Stimulated activated CD8-positive, alpha-beta memory T cell treated with anti-CD3 and anti-CD28 coated beads, Interleukin-4, amount 100 ng/mL, for 4 hours (primary cell): ENCODE data around the gene CDC42SE1.

Experiments used
- DNase-seq, 2 donors: peaks; one replicate each; pipeline ENCODE4 v3.0.0-alpha.2; 2020; ENCODE audit warnings: low read depth in 2 of 2, low spot score in 1 of 2

The CDC42SE1 gene

DNA sequence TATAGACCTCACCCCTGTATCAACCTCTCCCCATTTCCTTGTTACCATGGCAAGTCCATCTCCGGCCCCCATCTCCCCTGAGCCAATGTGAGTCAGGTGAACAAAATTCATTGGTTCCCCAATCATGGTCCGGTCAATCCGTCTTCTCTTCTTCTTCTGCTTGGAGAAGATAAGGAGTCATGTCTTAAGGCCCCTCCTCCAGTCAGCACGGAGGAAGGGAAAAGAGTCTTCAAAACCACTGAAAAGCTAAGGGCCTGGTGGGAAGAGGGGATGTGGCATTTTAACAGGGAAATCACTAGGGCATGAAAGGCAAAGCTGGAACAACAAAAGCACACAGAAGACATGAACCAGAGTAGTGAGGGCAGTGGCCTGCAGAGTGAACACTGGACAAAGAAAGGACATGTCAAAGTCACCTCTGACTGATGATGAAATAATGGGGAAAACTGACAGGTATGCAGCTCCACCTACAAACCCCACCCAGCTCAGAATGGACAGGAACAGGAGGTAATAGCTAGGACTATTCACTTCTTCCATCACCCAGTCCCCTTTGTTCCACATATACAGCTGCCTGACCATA, 4.4 kb downstream of the CDC42SE1 start:
- DNase-seq: no peak

DNA sequence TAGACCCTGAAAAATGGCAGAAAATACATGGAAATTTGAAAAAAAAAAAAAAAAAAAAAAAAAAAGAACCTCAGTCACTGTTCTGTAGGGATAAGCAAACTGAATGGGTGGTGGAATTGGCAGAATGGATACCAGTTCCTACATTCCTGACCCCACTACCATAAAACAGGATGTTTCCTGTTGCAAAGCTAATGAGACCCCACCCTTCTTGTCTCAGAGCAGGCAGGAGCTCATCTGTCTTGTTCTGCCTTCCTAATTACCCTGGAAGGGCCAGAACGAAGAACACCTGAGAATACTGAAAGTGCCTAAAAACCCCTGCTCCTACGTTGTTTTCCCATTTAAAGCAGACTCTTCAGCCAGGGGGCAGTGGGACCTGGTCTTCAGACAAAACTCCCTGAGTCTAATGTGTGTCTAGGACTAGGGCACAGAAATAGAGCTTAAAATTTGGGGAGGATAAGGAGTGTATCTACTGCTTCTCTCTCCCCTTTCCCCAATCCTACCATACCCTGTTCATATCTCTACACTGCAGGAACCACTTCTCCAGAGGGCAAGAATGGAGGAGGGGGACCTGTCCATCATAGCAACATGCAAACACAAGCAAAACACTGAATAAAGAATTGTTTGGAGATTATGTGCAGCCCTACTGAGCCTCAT, 7.9 kb downstream of the CDC42SE1 start:
- no peak for DNase-seq

DNA sequence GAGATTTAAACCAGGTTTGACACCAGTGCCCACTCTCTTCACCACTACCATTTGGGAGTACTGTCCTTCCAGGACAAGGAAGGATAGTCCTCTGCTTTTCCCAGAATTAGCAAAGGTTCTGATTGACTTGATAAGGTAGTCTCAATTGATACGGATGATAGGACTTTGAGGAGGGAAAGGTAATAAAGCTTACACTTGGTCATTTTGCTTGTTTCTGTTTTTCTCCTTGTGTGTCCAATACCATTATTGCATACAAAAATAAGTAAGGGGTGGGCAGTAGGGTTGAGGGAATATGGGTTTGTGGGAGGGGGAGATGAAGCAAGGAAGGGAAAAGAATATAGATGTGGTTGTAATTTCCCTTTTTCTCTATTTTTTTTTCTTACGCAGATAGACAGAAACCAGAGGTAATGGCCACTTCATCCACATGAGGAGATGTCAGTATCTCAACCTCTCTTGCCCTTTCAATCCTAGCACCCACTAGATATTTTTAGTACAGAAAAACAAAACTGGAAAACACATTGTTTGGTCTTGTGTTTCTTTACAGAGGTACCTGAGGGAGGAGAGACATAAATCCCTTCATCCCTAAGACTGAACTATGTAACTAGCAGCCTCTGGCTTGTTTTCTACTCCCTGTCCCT, 9.3 kb downstream of the CDC42SE1 start:
- DNase-seq: no peak

DNA sequence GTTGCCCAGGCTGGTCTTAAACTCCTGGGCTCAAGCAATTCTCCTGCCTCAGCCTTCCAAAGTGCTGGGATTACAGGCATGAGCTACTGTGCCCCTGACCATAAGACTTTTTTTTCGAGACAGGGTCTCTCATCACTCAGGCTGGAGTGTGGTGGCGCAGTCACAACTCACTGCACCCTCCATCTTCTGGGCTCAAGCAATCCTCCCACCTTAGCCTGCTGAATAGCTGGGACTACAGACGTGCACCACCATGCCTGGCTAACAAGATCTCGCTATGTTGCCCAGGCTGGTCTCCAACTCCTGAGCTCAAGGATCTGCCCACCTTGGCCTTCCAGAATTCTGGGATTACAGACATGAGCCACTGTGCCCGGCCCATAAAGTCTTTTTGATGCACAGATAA, 10.0 kb downstream of the CDC42SE1 start:
- DNase-seq: no peak

DNA sequence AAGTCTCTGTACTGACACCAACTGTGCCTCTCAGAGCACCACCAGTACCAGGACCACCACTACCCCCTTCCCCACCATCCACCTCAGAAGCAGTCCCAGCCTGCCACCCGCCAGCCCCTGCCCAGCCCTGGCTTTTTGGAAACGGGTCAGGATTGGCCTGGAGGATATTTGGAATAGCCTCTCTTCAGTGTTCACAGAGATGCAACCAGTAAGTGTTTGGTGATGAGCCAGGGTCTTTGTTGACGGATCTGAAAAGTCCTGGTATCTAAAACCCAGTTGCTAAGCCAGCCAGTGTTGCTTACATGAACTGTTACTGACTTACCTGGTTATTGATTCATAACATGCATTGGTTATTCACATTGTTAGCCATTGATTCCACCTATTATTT, 10.8 kb downstream of the CDC42SE1 start:
- no peak for DNase-seq

DNA sequence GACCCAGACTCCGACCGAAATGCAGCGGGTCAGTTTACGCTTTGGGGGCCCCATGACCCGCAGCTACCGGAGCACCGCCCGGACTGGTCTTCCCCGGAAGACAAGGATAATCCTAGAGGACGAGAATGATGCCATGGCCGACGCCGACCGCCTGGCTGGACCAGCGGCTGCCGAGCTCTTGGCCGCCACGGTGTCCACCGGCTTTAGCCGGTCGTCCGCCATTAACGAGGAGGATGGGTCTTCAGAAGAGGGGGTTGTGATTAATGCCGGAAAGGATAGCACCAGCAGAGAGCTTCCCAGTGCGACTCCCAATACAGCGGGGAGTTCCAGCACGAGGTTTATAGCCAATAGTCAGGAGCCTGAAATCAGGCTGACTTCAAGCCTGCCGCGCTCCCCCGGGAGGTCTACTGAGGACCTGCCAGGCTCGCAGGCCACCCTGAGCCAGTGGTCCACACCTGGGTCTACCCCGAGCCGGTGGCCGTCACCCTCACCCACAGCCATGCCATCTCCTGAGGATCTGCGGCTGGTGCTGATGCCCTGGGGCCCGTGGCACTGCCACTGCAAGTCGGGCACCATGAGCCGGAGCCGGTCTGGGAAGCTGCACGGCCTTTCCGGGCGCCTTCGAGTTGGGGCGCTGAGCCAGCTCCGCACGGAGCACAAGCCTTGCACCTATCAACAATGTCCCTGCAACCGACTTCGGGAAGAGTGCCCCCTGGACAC, 11.3 kb downstream of the CDC42SE1 start:
- no peak for DNase-seq

DNA sequence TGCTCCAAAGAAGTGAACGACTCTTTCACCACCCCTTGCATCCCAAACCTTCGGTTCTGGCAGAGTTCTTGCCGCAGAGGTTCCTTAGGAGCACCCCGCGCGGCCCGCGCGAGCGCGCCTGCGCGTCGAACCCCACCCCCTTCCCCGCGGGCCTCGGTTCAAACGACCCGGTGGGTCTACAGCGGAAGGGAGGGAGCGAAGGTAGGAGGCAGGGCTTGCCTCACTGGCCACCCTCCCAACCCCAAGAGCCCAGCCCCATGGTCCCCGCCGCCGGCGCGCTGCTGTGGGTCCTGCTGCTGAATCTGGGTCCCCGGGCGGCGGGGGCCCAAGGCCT, 11.9 kb downstream of the CDC42SE1 start, which contains the start of gene C1orf56:
TSS of gene C1orf56 (plus strand) at position 161 of the 334 bp plus-strand sequence. CDS start at position 258, 97 bp downstream.
- no peak for DNase-seq

DNA sequence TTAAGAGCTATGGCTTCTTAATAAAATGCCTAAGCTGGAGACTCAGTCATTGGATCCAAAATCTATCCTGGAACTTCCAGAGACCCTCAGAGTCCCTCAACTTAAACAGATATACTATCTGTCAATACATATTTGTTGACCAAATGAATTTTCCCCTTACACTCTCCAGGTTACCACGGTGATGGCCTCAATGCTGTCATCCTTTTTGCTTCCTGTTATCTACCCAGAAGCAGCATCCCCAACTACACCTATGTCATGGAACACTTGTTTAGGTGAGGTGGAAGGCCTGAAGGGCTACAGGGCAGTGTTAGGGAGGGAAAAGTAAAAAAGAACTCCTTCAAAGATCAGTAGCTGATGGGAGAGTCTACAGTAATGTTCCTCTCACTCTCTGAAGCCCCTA, 16.3 kb downstream of the CDC42SE1 start:
- no peak for DNase-seq

DNA sequence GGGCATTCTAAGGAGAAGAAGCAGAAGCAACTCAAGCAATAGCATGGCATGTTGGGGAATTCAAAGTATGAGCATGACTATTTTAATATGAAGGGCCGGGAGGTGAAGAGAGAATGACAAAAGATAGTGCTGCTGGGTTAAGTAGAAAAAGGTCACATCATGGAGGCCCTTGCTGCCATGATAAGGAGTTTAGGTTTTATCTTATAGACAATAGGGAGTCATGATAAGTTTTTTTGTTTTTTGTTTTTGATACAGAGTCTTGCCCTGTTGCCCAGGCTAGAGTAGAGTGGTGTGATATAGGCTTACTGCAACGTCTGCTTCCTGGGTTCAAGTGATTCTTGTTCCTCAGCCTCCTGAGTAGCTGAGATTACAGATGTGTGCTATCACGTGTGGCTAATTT, 19.9 kb downstream of the CDC42SE1 start:
- no peak for DNase-seq

DNA sequence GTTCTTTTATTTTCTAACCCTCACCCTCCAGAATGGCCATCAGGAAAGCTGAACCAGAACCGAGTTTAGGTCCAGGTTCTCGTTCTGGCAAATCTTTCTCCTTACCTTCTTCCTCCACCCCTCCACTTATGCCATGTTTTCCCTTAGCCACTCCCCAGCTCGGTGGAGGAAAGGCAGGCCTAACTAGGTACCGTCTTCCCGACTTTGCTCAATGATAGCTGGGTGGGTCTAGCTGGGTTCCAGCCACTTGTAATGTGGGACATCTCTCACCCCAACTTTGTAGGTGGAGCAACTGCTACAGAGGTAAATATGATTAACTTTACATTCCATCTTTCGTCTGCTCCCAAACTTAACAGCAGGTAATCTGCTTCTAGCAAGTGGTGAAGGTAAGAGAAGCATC, 22.4 kb downstream of the CDC42SE1 start:
- DNase-seq: no peak

DNA sequence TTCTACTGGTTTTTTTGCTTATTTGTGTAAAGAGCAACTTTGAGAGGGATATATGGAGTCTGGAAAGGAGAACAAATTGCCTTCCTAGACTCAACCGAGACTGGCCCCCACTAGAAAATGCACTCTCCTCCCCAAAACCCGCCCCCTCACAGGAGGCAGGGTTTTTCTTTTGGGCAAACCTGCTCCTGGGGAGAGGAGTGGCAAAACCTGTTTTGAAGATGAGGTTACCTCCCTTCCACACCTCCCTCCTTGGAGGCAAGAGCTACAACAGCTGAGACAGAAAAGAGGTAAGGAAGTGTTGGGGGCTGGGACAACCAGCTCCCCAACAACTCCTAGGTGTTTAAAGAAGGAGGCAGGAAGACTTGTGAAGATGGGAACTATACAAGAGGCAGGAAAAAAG, 23.1 kb downstream of the CDC42SE1 start, which contains the start of gene BNIPL:
TSS of gene BNIPL (plus strand) at position 231 of the 400 bp plus-strand sequence. CDS start at position 371, 140 bp downstream.
- DNase-seq: no peak

DNA sequence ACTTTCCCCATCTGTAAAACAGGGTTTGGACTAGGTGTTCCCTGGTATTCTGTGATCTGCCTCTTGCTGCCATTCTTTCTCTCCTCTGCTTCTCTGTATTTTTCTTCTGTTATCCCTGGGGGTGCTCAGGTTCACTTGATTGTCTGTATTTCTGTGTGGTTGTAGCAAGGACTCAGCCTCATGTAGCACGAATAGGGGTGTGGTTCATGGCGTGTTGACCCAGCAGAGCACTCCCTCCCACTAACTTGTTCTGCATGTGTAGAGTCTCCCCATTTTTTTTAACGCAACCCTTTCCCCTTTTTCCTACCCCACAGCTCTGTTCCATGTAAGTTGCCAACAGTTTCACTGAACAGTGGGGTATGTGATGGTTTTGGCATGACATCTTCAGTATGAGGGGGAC, 24.3 kb downstream of the CDC42SE1 start:
- no peak for DNase-seq

DNA sequence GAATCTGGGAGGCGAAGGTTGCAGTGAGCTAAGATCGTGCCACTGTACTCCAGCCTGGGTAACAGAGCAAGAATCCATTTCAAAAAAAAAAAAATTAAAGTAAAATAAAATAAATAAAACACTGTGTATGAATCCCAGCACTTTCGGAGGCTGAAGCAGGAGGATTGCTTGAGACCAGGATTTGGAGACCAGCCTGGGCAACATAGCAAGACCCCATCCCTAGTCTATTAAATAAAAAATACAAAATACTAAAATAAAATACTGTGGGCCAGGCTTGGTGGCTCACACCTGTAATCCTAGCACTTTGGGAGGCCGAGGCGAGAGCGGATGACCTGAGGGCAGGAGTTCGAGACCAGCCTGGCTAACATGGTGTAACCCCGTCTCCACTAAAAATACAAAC, 27.3 kb downstream of the CDC42SE1 start:
- DNase-seq: no peak

DNA sequence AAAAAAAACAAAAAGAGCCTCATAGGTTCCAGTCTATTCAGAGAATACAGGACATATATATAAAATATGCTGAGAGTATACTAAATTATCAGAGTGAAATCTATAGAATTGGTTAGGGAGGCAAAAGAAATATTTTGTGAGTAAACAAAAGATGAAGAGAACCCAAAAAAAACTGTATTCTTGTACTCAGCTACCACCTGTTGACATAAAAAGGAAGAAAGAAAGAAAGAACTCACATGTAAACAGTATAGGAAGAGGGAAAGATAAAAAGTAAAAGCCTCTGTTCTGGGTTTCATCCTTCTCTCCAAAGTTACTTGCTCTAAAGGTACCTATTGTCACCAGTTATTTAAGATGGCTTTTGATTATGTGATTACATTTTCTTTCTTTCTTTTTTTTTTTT, 33.0 kb downstream of the CDC42SE1 start:
- no peak for DNase-seq

DNA sequence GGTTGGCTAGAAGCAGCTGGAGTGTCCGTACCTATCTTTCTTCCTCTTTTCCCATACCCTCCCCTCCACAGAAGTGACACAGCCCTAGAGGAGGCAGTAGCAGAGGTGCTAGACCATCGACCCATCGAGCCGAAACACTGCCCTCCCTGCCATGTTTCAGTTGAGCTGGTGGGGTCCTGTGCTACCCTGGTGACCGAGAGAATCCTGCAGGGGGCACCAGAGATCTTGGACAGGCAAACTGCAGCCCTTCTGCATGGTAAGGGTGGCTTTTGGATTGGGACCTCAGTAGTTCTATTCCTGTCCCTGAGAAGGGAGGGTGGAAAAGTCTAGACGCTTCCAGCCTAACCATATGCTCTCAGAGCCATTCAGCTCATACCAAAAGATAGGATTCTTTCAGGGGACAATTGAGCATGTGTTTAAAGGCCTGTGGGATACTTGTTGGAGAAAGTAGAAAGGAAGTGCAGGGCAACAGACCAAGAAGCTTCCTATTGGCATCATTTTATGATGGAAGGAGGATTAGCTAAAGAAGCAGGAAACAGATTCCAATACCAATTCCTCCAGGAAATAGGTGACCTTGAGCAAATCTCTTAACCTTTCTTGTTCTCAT, 34.8 kb downstream of the CDC42SE1 start:
- peak; percentile 68 to 71 for DNase-seq

DNA sequence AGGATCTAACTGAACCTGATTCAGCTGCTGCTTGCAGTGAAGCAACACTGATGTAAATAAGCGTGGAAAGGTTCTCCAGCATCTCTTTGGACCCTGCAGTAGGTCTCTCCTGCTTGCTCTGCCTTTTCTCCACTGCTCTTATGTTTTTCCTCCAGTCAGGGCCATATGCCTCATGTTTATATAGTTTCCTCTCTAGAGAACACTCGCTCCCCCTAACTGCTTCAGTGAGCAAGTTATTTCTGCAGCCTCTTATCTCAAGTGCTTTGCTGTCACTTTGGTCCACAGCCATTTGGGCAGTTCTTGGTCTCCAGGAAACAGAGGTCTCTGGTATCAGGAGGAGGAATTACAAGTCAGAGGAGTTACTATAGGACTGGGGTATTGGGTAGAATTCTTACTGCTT, 45.9 kb downstream of the CDC42SE1 start:
- DNase-seq: no peak

DNA sequence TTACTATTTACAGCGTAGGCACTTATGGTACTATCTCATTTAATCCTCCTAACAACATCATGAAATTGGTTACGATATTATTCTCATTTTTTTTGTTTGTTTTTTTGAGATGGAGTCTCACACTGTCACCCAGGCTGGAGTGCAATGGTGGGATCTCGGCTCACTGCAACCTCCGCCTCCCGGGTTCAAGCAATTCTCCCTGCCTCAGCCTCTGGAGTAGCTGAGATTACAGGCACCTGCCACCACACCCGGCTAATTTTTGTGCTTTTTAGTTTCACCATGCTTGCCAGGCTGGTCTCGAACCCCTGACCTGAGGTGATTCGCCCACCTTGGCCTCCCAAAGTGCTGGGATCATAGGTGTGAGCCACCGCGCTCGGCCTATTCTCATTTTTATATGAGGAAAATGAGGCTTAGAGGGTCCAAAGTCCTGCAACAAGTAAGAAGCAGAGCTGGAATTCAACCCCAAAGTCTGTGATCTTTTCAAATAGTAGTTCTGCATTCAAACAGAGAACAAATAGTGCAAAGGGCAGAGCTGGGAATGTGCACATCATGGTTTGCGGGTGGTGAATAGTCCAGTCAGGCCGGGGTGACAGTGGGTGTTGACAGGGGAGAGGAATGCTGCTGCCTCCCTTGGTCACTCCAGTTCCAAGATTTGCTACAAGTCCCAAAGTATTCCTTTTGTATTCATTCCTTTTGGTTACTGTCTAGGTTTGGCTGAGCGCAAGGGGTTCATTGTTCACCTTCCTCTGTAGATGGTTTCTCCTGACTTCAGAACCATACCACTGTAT, 46.5 kb downstream of the CDC42SE1 start:
- no peak for DNase-seq

DNA sequence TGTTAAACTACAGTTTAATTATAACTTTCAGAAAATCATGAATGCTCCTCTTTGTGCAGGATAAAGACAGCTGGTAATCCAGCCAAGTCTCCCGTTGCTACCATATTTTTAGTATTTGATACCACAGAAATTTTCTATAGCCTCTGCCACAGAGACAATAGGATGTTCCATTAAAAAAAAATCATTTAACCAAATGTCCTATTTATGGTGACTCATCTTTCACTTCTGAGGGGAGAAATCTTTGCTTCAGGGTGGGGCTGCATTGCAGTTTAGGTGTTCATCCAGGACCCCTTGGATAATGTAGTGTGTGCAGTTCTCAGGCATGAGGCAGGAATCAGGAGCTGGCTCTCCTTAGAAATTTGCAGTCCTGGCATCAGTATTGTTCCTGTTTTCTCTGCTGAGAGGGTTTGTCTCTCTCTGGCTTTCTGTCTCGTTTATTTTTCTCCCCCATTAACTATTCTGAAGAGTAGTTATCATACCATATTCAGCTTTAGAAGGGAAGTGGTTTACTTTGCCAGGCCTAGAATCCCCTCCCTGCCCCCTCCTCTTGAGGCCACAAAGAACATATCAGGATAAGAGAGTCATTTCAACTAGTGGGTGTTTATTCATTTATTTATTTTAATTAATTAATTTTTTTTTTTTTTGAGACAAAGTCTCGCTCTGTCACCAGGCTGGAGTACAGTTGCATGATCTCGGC, 48.1 kb downstream of the CDC42SE1 start:
- no peak for DNase-seq

DNA sequence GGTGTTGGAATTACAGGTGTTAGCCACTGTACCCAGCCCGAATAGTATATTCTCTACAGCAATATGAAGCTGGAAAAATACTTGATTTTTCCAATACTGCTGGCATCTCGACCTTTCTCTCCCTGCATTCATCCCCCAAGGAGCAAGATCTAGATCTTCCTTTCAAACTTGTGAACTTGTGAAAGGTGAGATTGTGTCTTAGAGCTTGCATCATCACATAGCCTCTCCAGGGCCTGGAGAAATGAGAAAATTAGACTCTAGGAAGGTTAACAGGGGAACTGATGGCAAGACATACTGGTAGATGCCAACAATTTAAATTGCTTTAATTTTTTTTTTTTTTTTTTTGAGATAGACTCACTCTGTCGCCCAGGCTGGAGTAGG, 49.1 kb downstream of the CDC42SE1 start:
- DNase-seq: no peak

DNA sequence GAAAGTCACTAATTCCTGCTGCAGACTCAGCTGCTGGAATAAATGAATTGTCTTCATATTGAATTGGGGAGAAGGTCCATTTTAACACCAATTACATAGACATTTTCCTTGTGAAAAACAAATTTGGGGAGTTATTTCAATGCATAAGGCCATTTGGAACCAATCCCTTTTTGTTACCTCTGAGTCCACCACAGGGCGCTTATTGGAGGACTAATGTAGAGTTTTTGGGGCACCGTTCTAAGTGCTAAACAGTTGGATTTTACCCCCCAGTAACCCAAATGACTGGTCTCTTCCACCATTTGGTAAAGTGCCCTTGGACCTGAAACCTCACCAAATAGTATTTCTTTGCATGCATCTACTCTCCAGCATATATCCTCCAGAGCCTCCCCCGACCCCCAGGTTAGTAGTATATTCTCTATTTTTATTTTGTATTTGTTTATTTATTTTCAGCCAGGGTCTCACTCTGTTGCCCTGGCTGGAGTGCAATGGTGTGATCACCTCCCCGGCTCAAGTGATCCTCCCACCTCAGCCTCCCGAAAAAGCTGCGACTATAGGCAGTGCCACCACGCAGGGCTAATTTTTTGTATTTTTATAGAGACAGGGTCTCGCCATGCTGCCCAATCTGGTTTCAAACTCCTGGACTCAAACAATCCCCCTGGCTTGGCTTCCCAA, 49.6 kb downstream of the CDC42SE1 start:
- DNase-seq: no peak
